ENCODE measurements around the gene ZCCHC2. TPM values are rescaled to one million over a fixed set of nuclear protein-coding genes. Genes with fewer than 3 reads are reported as not detected.

The ZCCHC2 gene
- total and polyA plus RNA-seq, 9 of the 15 experiments (the other 6 are each of a cell fraction or from before 2014, with no cell fraction given), result 1.0 to 9.2 (median 6.0) TPM

GRCh38 chr18:62549755-62550154 is 26.9 kb downstream of the ZCCHC2 start (continued):
- TF ChIP-seq MGA (IDR thresholded peaks at IDR 0.05) (no peak), SMAD4 (CRISPR knock-in tag; conservative IDR thresholded peaks at IDR 0.05) (no peak), ZBTB49 (CRISPR knock-in tag; IDR thresholded peaks at IDR 0.05; ENCODE audit: borderline replicate concordance) (no peak), HNRNPUL1 (IDR thresholded peaks at IDR 0.05; ENCODE audit: low read length) (no peak), ZNF431 (CRISPR knock-in tag; IDR thresholded peaks at IDR 0.05) (no peak), PURB (CRISPR knock-in tag; IDR thresholded peaks at IDR 0.05; ENCODE audit: low read depth) (no peak), CEBPZ (IDR thresholded peaks at IDR 0.05; ENCODE audit: borderline replicate concordance, low read depth, low read length) (no peak), VEZF1 (CRISPR knock-in tag; IDR thresholded peaks at IDR 0.05) (no peak), BDP1 (IDR thresholded peaks at IDR 0.05; ENCODE audit: insufficient read depth, insufficient read length) (no peak)

Measured in K562 (cell line).